IMR-90 (cell line): ENCODE measurements around the gene PHLPP2. TPM values are rescaled to one million over a fixed set of nuclear protein-coding genes. Genes with fewer than 3 reads are reported as not detected.

Experiments
- ATAC-seq: fragments of 200-7000 bp; cut with Tn5 transposase; 2 replicates; pipeline ENCODE4 v1.9.1; 2020; ENCODE audit warnings: low read depth, mild to moderate bottlenecking, moderate library complexity
- BruUV-seq: library from RNA; stranded (reverse); fragments of 400-500 nt; replicated peaks from 2 replicates; lab custom pipeline; 2021; lab: Mats Ljungman, UMichigan
- CTCF ChIA-PET: fragments of 300-600 bp; formaldehyde crosslinking; extraction: SDS; loops from one replicate; lab custom pipeline; 2021; ENCODE audit warnings: antibody characterized with exemption; lab: Yijun Ruan, JAX
- POLR2A ChIA-PET: fragments of 300-600 bp; sonication (Branson Sonifier 250); formaldehyde crosslinking; loops from one replicate; lab custom pipeline; 2022; ENCODE audit warnings: antibody characterized with exemption; ENCODE audit not compliant: unreplicated experiment; lab: Charles Lee
- DNase-seq: peaks from one replicate; pipeline ENCODE4 v3.0.0; 2013
- H2AFZ ChIP-seq: replicated peaks from 2 replicates; pipeline ENCODE3; 2013; ENCODE audit warnings: low read length, mild to moderate bottlenecking; ENCODE audit not compliant: poor library complexity
- H2AK5ac ChIP-seq: 2 replicates; pipeline ENCODE4 v1.6.1; 2013; ENCODE audit warnings: low read depth, low read length, inconsistent platforms
- H2AK9ac ChIP-seq: replicated peaks from 2 replicates; pipeline ENCODE3; 2013; ENCODE audit warnings: mild to moderate bottlenecking, low read depth, low read length, moderate library complexity; ENCODE audit not compliant: poor library complexity
- H2BK120ac ChIP-seq: 2 replicates; pipeline ENCODE4 v1.6.1; 2013; ENCODE audit warnings: low read depth, low read length, inconsistent platforms
- H2BK15ac ChIP-seq: 3 replicates; pipeline ENCODE4 v1.6.1; 2013; ENCODE audit warnings: low read depth, low read length, inconsistent platforms
- H2BK20ac ChIP-seq: 2 replicates; pipeline ENCODE4 v1.6.1; 2013; ENCODE audit warnings: low read depth, mild to moderate bottlenecking, inconsistent platforms, low read length, moderate library complexity
- H2BK5ac ChIP-seq: 2 replicates; pipeline ENCODE4 v1.6.1; 2013; ENCODE audit warnings: mild to moderate bottlenecking, low read depth, low read length, inconsistent platforms; ENCODE audit not compliant: poor library complexity, severe bottlenecking
- H3K14ac ChIP-seq: replicated peaks from 2 replicates; pipeline ENCODE4 v1.6.1; 2013; ENCODE audit warnings: low read depth, low read length, inconsistent platforms
- H3K18ac ChIP-seq: 2 replicates; pipeline ENCODE4 v1.6.1; 2013; ENCODE audit warnings: low read depth, low read length, control low read depth
- H3K23ac ChIP-seq: 2 replicates; pipeline ENCODE4 v1.6.1; 2013; ENCODE audit warnings: low read depth, low read length, inconsistent platforms
- H3K27ac ChIP-seq: 2 replicates; pipeline ENCODE4 v1.5.1; 2013; ENCODE audit warnings: mild to moderate bottlenecking, control low read depth, low read length; ENCODE audit not compliant: insufficient read depth
- H3K27me3 ChIP-seq: 2 replicates; pipeline ENCODE4 v1.6.1; 2013; ENCODE audit warnings: low read length; ENCODE audit not compliant: control insufficient read depth, insufficient read depth
- H3K36me3 ChIP-seq: 2 replicates; pipeline ENCODE4 v1.6.1; 2013; ENCODE audit warnings: low read length, mixed read lengths; ENCODE audit not compliant: control insufficient read depth, insufficient read depth
- H3K4ac ChIP-seq: 2 replicates; pipeline ENCODE4 v1.6.1; 2013; ENCODE audit warnings: low read depth, low read length, inconsistent platforms
- H3K4me1 ChIP-seq: 2 replicates; pipeline ENCODE4 v1.6.1; 2013; ENCODE audit warnings: low read length, mixed read lengths; ENCODE audit not compliant: control insufficient read depth, insufficient read depth
- H3K4me2 ChIP-seq: 2 replicates; pipeline ENCODE4 v1.6.1; 2013; ENCODE audit warnings: low read depth, mild to moderate bottlenecking, control low read depth, low read length, moderate library complexity
- H3K4me3 ChIP-seq: 2 replicates; pipeline ENCODE4 v1.5.1; 2013; ENCODE audit warnings: low read depth, mild to moderate bottlenecking, control low read depth, low read length, moderate library complexity; ENCODE audit not compliant: insufficient read depth
- H3K56ac ChIP-seq: 2 replicates; pipeline ENCODE4 v1.6.1; 2013; ENCODE audit warnings: low read length, inconsistent platforms; ENCODE audit not compliant: insufficient read depth; ENCODE audit errors: extremely low read depth
- H3K79me1 ChIP-seq, 2 experiments: 2 replicates each; pipeline ENCODE4 v1.6.1; 2013; ENCODE audit warnings: low read length in 2 of 2, inconsistent platforms in 1 of 2, low read depth in 1 of 2
- H3K9ac ChIP-seq: 2 replicates; pipeline ENCODE4 v1.6.1; 2013; ENCODE audit warnings: low read depth, low read length, control low read depth
- H3K9me1 ChIP-seq: 2 replicates; pipeline ENCODE4 v1.6.1; 2013; ENCODE audit warnings: low read length, inconsistent platforms; ENCODE audit not compliant: insufficient read depth
- H3K9me3 ChIP-seq: 2 replicates; pipeline ENCODE4 v1.6.1; 2013; ENCODE audit warnings: low read length; ENCODE audit not compliant: control insufficient read depth, insufficient read depth
- H4K20me1 ChIP-seq: 2 replicates; pipeline ENCODE4 v1.6.1; 2013; ENCODE audit warnings: low read length, inconsistent platforms; ENCODE audit not compliant: insufficient read depth
- H4K5ac ChIP-seq: 2 replicates; pipeline ENCODE4 v1.6.1; 2013; ENCODE audit warnings: mild to moderate bottlenecking, low read depth, low read length, control low read depth
- H4K8ac ChIP-seq, 2 experiments: 2 replicates each; pipeline ENCODE4 v1.6.1; 2013; ENCODE audit warnings: low read depth in 2 of 2, low read length in 2 of 2, control low read depth in 1 of 2, inconsistent platforms in 1 of 2
- H4K91ac ChIP-seq: 2 replicates; pipeline ENCODE4 v1.6.1; 2013; ENCODE audit warnings: low read depth, low read length, inconsistent platforms; ENCODE audit not compliant: insufficient read depth
- BHLHE40 ChIP-seq: fragments of 150-350 bp; IDR thresholded peaks from 2 replicates; pipeline ENCODE4 v1.6.1; 2016; ENCODE audit warnings: mild to moderate bottlenecking, low read depth, low read length
- CEBPB ChIP-seq: IDR thresholded peaks from 2 replicates; pipeline ENCODE4 v1.6.1; 2012; ENCODE audit warnings: low read depth, low read length, improper control_type of control experiment
- ELK1 ChIP-seq: fragments of 150-350 bp; IDR thresholded peaks from 2 replicates; pipeline ENCODE4 v1.6.1; 2016; ENCODE audit warnings: low read depth, mild to moderate bottlenecking, low read length, moderate library complexity, borderline replicate concordance
- FOS ChIP-seq: fragments of 150-350 bp; IDR thresholded peaks from 2 replicates; pipeline ENCODE4 v1.6.1; 2016; ENCODE audit warnings: low read depth, low read length
- POLR2A ChIP-seq: IDR thresholded peaks from 2 replicates; pipeline ENCODE4 v1.6.1; 2012; ENCODE audit warnings: mild to moderate bottlenecking, low read depth, low read length
- RCOR1 ChIP-seq: IDR thresholded peaks from 2 replicates; pipeline ENCODE4 v1.6.1; 2012; ENCODE audit warnings: mild to moderate bottlenecking, low read length, improper control_type of control experiment; ENCODE audit not compliant: insufficient replicate concordance
- WGBS, 2 experiments: methylation state at CpG; one replicate each; pipeline versions ENCODE4 v1.1.5 to v1.1.7; 2013; ENCODE audit warnings: missing lambda C conversion rate in 2 of 2; ENCODE audit not compliant: insufficient read length in 1 of 2; ENCODE audit errors: extremely low coverage in 2 of 2; 5-methylcytosine and 5-hydroxymethylcytosine counted together
- dilution Hi-C: fragments of 300-500 bp; cut with HindIII; formaldehyde crosslinking; loops from one replicate; pipeline ENCODE4 v1.14.3; 2018; ENCODE audit warnings: low sequenced_read_pairs; ENCODE audit not compliant: unreplicated experiment
- in situ Hi-C: fragments of 300-500 bp; cut with MboI; formaldehyde crosslinking; loops from 3 replicates; pipeline ENCODE4 v1.14.3; 2019; ENCODE audit warnings: low sequenced_read_pairs, inconsistent platforms, mixed read lengths
- intact Hi-C: fragments of 100-400 bp; cut with micrococcal nuclease; formaldehyde crosslinking; loops from 2 replicates; pipeline ENCODE4 v1.10.0; 2022
- polyA plus RNA-seq, 3 experiments: library from polyadenylated mRNA; depleted of rRNA; stranded (reverse); fragments of >200 nt; gene quantifications; 2 replicates each; pipeline ENCODE4 v1.2.3, GENCODE V29; 2012; ENCODE audit warnings: low replicate concordance in 1 of 3
- total RNA-seq: library from RNA; depleted of rRNA; stranded (reverse); fragments of >200 nt; gene quantifications from 2 replicates; pipeline ENCODE4 v1.2.3, GENCODE V29; 2012

Gene PHLPP2
- total and polyA plus RNA-seq, 2 of the 4 experiments (the other 2 are of a cell fraction), result 6.8 to 10.2 TPM

- POLR2A ChIA-PET, result no interaction called here
- DNase-seq, result peak; percentile 57
- H3K9ac ChIP-seq, result no peak overlapping the region; the same call in 1 of the 2 replicates
These were observed 37.7 kb upstream of the PHLPP2 start for GRCh38 chr16:71762186-71762585.

More at GRCh38 chr16:71762186-71762585, 37.7 kb upstream of the PHLPP2 start:
- Histone ChIP-seq H4K5ac (no peak overlapping the region), H3K14ac (peak overlapping the region; percentile 52), H3K23ac (0 out of 2 replicates have a peak overlapping the region, but pooled peaks have one; percentile 26), H3K27ac (no peak overlapping the region), H2BK5ac (peak overlapping the region; percentile 52), H3K27me3 (no peaks in the 10 kb centered on the region), H2AK5ac (no peak overlapping the region), H3K4ac (peak overlapping the region; percentile 52; the same call in 1 of the 2 replicates), H3K9me1 (peaks cover 5% of the 10 kb centered on the region), H4K20me1 (0 out of 2 replicates have a peak, but pooled peaks cover 4% of the 10 kb centered on the region), H3K18ac (no peak overlapping the region), H4K91ac (no peak overlapping the region; the same call in 1 of the 2 replicates), H3K79me1 (peaks cover 12 to 26% of the 10 kb centered on the region in 2 experiments), H3K4me3 (no peak overlapping the region), H3K56ac (no peak overlapping the region), H2AFZ (no peak overlapping the region), H3K9me3 (no peaks in the 10 kb centered on the region), H2BK20ac (no peak overlapping the region), H3K4me2 (no peak overlapping the region), H4K8ac (peak overlapping the region; percentile 12; a peak in 3 of 4 replicates), H2BK15ac (no peak overlapping the region), H3K36me3 (peaks cover 37% of the 10 kb centered on the region), H3K4me1 (no peaks in the 10 kb centered on the region; the same call in 1 of the 2 replicates), H2BK120ac (no peak overlapping the region), H2AK9ac (no peak overlapping the region)
- dilution Hi-C loops, result no loop called here
- intact Hi-C loops, result loop anchor here (5.0 to 10.0 kb wide), 2 partner anchors 35 to 203 kb away; no protein-coding TSS in a partner anchor
- CTCF ChIA-PET, result no interaction called here
- no TSS peak for BruUV-seq
- no CpG with 5 or more reads among the region's 2 CpGs for WGBS, 2 experiments
- ATAC-seq, result no peak
- in situ Hi-C loops, result no loop called here
- TF ChIP-seq BHLHE40 (no peak), RCOR1 (no peak), ELK1 (no peak), POLR2A (no peak), FOS (no peak), CEBPB (peak; percentile 41; the same call in 1 of the 2 replicates)
